Activated T-cell treated with anti-CD3 and anti-CD28 coated beads for 4 hours (primary cell): ENCODE data around the gene DBN1.

Experiments
- DNase-seq: peaks from one replicate; pipeline ENCODE4 v3.0.0-alpha.2; 2020

DBN1 gene

GRCh38 chr5:177472460-177473442 lies 683 bp downstream of the DBN1 start:
- DNase-seq = peak; percentile 42

- DNase-seq = no peak
These were observed 1.7 kb downstream of the DBN1 start for GRCh38 chr5:177471610-177472356.

- DNase-seq = no peak
These were observed 2.5 kb downstream of the DBN1 start for GRCh38 chr5:177470759-177471536.

- no peak for DNase-seq
These were observed 3.5 kb downstream of the DBN1 start for GRCh38 chr5:177469750-177470525.

- DNase-seq = no peak
These were observed 4.5 kb downstream of the DBN1 start for GRCh38 chr5:177468685-177469628.

- DNase-seq = no peak
These were observed 5.1 kb downstream of the DBN1 start for GRCh38 chr5:177468329-177468684.

DNA sequence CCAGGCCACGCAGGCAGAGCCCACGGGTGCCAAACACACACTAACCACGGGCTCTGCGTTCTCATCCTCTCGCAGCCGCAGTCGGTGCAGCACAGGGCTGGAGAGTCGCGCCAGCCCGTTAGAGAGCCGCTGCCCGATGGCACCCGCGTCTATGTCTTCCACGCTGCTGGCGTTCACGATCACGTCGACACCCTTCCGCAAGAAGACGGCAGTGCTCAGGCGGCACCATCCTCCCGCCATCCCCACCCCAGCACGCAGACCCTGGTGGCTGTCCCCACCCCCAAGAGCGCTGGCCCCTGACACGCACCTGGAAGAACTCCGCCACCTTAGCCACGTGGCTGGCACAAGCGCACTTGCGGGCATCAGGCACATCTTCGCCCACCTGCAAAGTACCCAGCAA lies 6.0 kb downstream of the DBN1 start:
- no peak for DNase-seq

DNA sequence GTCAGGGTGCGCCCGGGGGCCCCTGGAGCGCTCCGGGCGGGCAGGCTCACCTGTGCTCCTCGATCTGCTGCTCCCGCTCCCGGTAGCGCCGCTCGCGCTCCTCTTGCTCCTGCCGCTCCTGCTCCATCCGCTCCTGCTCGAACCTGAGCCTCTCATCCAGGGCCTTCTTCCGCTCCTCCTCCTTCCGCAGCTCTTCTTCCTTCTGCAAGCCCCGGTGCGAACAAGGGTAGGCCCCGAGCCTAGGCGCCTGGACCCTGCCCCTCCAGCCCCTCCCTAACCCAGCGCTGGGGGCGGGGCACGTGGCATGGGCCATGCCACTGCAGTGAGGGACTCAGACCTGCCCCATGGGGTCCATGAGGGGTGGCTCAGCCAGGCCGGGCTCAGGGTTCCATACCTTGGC lies 6.6 kb downstream of the DBN1 start:
- no peak for DNase-seq

DNA sequence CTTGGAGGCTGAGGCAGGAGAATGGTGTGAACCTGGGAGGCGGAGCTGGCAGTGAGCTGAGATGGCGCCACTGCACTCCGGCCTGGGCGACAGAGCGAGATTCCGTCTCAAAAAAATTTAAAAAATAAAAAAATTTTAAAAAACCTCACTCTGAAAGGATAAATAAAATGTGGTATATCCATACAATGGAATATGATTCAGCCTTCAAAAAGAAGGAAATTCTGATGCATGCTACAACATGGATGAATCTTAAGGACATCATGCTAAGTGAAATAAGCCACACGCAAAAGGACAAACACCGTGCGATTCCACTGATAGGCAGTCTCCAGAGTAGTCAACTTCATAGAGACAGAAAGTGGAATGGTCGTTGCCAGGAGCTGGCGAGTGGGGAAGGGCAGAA lies 8.4 kb downstream of the DBN1 start:
- no peak for DNase-seq

DNA sequence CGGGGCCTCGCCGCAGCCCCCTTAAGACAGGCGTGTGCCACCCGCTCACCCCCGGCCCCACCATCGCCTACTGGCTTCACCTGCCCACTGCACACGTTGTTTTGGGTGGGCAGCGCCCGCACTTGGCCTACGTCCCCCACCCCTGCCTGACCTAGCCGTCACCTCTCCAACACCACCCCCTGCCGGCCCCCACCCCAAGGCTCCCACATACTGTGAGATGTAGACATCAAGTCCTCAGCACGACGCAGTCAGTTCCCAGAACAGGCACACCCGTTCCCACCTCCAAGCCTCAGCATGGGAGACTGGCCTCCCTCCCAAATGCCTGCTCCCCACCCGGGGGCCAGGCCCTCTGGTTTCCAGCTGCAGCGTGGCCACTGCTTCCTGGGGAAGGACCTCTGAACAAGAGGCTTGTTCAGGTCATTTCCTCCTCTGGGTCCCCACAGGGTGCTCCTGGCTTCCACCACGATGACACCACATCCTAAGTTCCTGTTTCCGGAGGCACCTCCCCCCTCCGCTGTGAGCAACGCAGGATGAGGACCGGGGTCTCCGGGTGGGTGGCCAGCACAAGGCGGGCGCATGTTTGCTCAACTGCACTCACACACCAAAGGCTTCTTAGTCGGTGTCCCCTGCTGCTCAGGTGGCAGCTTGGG lies 11.3 kb downstream of the DBN1 start:
- no peak for DNase-seq

DNA sequence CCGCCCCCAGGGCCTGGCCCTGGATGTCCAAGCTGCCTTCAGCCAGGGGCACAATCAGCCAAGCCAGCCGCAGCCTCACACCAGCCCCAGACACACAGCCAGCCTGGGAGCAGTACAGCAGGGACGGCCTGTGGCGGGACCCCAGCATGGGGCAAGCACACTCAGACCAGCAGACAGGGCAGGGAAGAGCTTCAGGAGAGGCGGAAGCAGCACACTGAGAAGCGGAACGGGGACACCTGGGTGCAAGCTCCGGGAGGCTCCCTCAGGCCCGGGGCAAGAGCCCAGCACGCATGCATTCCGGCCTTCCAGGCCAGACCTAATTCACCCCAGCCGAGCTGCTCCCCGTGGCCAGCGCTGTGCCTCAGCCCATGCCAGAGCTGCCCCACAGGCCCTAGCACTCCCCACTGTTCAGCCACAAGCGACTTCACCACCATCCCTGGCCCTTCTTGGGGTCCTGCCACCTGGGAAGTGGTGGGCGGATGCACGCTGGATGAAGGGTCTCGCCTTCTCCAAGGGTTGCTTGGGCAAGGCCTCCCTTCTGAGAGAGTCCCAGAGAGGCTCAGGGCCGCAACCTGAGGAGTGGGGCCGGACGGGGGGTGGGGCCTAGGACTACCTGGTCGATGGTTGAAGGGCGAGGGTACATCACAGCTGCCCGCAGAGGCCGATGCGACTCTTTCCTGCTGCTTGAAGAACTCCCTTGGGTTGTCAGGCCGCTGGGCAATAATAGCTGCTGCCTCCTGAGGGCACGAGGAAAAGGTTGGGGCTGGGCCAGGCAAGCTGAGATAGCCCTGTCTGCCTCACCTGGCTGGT lies 13.4 kb downstream of the DBN1 start:
- DNase-seq = no peak

GRCh38 chr5:177459357-177459756 lies 14.1 kb downstream of the DBN1 start:
- DNase-seq = no peak

DNA sequence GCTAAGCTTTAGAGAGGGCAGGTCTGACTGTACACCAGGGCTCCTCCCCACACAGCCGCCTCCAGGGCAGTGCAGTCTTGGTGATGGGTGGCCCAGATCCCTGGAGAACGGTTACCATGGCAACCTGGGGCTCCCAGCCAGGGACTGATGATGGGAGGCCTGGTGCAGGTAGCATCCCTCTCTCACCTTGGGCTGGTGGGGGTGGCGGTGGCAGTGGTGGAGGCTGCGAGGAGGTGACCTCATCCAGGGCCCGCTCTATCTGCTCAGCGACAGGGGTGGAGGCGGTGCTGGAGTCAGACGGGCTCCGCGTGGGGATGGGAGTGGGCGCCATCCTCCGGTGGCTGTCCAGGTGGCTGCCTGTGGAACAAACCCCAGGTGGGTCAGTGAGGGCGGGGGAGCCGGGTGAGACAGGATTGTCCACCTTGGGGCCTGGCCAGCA lies 14.5 kb downstream of the DBN1 start:
- no peak for DNase-seq

DNA sequence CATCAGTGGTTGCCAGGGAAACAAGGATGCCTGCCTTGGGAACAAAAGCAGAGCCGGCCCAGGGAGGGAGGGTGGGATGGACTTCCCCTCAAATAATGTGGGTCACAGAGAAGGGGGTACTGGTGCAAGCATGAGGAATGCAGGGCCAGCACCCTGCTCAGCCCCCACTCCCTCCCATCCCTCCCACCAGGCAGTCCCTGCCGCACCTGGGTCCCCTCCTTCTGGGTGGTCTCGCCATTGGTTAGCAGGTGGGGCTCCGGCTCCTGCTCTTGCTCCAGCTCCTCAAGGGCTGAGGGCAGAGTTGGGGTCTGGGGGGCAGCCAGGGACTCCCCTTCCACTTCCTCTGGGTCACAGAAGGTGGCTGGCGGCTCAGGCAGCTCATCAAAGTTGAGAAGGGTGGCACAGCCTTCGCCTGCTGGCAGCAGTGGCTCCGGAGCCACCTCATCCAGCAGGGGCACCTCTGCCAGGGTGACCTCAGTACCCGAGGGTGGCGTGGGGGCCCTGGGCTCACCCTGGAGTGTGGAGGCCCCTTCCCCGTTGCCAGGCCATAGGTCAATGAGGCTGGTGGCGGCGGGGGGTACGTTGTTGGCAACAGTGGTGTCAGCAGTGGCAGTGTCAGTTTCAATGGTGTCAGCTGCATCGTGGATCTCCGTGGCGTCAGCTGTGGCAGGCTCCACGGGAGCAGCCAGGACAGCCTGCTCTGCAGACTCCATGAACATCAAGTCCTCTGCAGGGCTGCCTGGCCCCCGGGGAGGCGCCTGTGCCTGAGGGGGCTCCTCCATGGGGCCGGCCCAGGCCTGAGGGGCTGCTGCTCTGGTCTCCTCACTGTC lies 15.4 kb downstream of the DBN1 start:
- DNase-seq = no peak

GRCh38 chr5:177456976-177457851 lies 16.2 kb downstream of the DBN1 start:
- no peak for DNase-seq

DNA sequence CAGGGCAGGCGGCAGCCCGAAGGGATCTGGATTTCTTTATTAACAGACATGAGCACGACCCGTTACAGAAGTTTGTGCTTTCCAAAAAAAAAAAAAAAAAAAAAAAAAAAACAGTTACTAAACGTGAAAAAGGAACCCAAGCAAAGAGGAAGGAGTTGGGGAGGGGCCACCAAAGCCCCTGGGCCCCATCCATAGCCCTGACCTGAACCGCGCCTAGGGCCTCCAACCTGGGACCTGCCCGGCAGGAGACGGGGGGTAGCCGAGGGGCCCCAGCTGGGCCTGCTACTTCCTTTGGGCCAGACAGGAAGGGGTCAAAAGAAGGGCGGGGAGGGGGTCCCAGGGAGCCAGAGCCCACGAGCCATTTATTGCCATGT lies 16.9 kb downstream of the DBN1 start:
- DNase-seq = no peak

- DNase-seq = peak; percentile 98
These were observed 17.5 kb downstream of the DBN1 start for GRCh38 chr5:177455661-177456590.
